Right lobe of liver (tissue), 4 donors: Measurements from ENCODE around the gene ST8SIA4.

Experiments used
- CTCF ChIP-seq, 4 donors: fragments of 200-600 bp in 3 of 4; fragments of 450-650 bp in 1 of 4; IDR thresholded peaks; one replicate each; pipeline versions ENCODE4 v1.5.1 to v1.8.0; 2016 to 2022; ENCODE audit warnings: antibody characterized with exemption in 4 of 4, mild to moderate bottlenecking in 2 of 4
- POLR2A ChIP-seq: fragments of 450-650 bp; IDR thresholded peaks from one replicate; pipeline ENCODE4 v1.6.1; 2017; ENCODE audit warnings: antibody characterized with exemption, mild to moderate bottlenecking
- donor health status: DM: no; HTN: no; CAD: no.
- donor health status: DM: no; HTN: no; CAD: no.
- donor health status: DM: no; HTN: yes; CAD: no.

DNA sequence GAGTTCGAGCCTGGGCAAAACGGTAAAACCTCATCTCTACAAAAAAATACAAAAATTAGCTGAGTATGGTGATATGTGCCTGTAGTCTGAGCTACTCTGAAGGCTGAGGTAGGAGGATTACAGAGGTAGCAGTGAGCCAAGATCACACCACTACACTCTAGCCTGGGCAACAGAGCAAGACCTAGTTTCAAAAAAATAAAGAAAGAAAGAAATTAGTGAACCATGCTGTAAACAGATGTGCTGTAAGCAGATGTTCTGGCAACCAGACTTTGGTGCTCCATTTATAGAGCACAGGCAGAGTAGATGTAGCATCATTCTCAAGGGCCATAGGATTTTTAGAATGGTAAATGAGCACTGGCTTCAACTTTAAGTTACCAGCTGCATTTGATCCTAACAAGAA lies 115.4 kb downstream of the ST8SIA4 start:
- TF ChIP-seq CTCF (IDR thresholded peaks at IDR 0.05) (no peak), POLR2A (no peak)
